GM23338 (cell line): ENCODE data around the gene MMP1. TPM values are rescaled to one million over a fixed set of nuclear protein-coding genes. Genes with fewer than 3 reads are reported as not detected.

Source experiments
- ATAC-seq: fragments of 200-7000 bp; cut with Tn5 transposase; 3 replicates; pipeline ENCODE4 v1.9.1; 2020
- DNase-seq: peaks from one replicate; pipeline ENCODE4 v3.0.0-alpha.2; 2015; ENCODE audit warnings: low spot score
- H2AFZ ChIP-seq: fragments of 200-600 bp; sonication (generic); 2 replicates; pipeline ENCODE4 v1.8.0; 2016; ENCODE audit warnings: antibody characterized with exemption, mild to moderate bottlenecking, moderate library complexity
- H3F3A ChIP-seq: fragments of 200-600 bp; sonication (generic); replicated peaks from 2 replicates; pipeline ENCODE4 v1.8.0; 2017; ENCODE audit warnings: antibody characterized with exemption, mixed run types, low read depth
- H3K27ac ChIP-seq: fragments of 200-600 bp; sonication (generic); 2 replicates; pipeline ENCODE4 v1.6.1; 2016; ENCODE audit warnings: low read depth
- H3K27me3 ChIP-seq: fragments of 200-600 bp; sonication (generic); 2 replicates; pipeline ENCODE4 v1.8.0; 2016; ENCODE audit warnings: mild to moderate bottlenecking, mixed run types, moderate library complexity; ENCODE audit not compliant: insufficient read depth
- H3K36me3 ChIP-seq: fragments of 200-600 bp; sonication (generic); 2 replicates; pipeline ENCODE4 v1.8.0; 2016; ENCODE audit warnings: mild to moderate bottlenecking; ENCODE audit not compliant: insufficient read depth
- H3K4me1 ChIP-seq: fragments of 200-600 bp; sonication (generic); 2 replicates; pipeline ENCODE4 v1.8.0; 2016; ENCODE audit warnings: mild to moderate bottlenecking, moderate library complexity; ENCODE audit not compliant: insufficient read depth
- H3K4me2 ChIP-seq: fragments of 200-600 bp; sonication (generic); 2 replicates; pipeline ENCODE4 v1.7.1; 2017; ENCODE audit warnings: mixed run types
- H3K4me3 ChIP-seq: fragments of 200-600 bp; sonication (generic); 2 replicates; pipeline ENCODE4 v1.6.1; 2016; ENCODE audit warnings: mixed run types
- H3K79me2 ChIP-seq: fragments of 200-600 bp; sonication (generic); replicated peaks from 2 replicates; pipeline ENCODE4 v1.8.0; 2017; ENCODE audit warnings: mild to moderate bottlenecking; ENCODE audit not compliant: insufficient read depth
- H3K9me2 ChIP-seq: fragments of 200-600 bp; sonication (generic); 2 replicates; pipeline ENCODE4 v1.8.0; 2017; ENCODE audit not compliant: insufficient read depth
- H4K20me1 ChIP-seq: fragments of 200-600 bp; sonication (generic); replicated peaks from 2 replicates; pipeline ENCODE4 v1.8.0; 2017; ENCODE audit warnings: mild to moderate bottlenecking; ENCODE audit not compliant: insufficient read depth
- H3K27ac Mint-ChIP-seq: 2 replicates; pipeline ENCODE4 v1.8.0; 2020; ENCODE audit warnings: inconsistent platforms, mild to moderate bottlenecking, moderate library complexity, mixed read lengths
- H3K27me3 Mint-ChIP-seq: 3 replicates; pipeline ENCODE4 v1.8.0; 2022; ENCODE audit warnings: low read depth, mild to moderate bottlenecking, moderate library complexity, mixed read lengths, inconsistent platforms; ENCODE audit not compliant: insufficient read depth, poor library complexity
- H3K36me3 Mint-ChIP-seq: 3 replicates; pipeline ENCODE4 v1.8.0; 2021; ENCODE audit warnings: low read depth, mild to moderate bottlenecking, inconsistent platforms, moderate library complexity, mixed read lengths
- H3K4me1 Mint-ChIP-seq: 3 replicates; pipeline ENCODE4 v1.8.0; 2020; ENCODE audit warnings: mild to moderate bottlenecking, inconsistent platforms, mixed read lengths
- H3K4me3 Mint-ChIP-seq: 3 replicates; pipeline ENCODE4 v1.8.0; 2021; ENCODE audit warnings: moderate library complexity, mild to moderate bottlenecking, inconsistent platforms, mixed read lengths
- H3K9me3 Mint-ChIP-seq: 3 replicates; pipeline ENCODE4 v1.8.0; 2020; ENCODE audit warnings: moderate library complexity, mild to moderate bottlenecking, inconsistent platforms, mixed read lengths
- CREB1 ChIP-seq: fragments of 250-450 bp; sonication (Bioruptor Pico); IDR thresholded peaks from 2 replicates; pipeline ENCODE4 v1.5.0; 2020; ENCODE audit warnings: low read depth, mild to moderate bottlenecking, moderate library complexity
- EZH2 ChIP-seq: fragments of 200-600 bp; sonication (generic); IDR thresholded peaks from one replicate; pipeline ENCODE4 v1.8.0; 2017; ENCODE audit warnings: antibody characterized with exemption, mild to moderate bottlenecking, low read depth; ENCODE audit not compliant: unreplicated experiment
- EZH2phosphoT487 ChIP-seq: fragments of 200-600 bp; sonication (generic); IDR thresholded peaks from one replicate; pipeline ENCODE4 v1.8.1; 2018; ENCODE audit warnings: antibody characterized with exemption; ENCODE audit not compliant: unreplicated experiment
- JUNB ChIP-seq: IDR thresholded peaks from one replicate; pipeline ENCODE4 v1.6.1; 2016; ENCODE audit warnings: antibody characterized with exemption; ENCODE audit not compliant: unreplicated experiment
- NANOG ChIP-seq: IDR thresholded peaks from 2 replicates; pipeline ENCODE4 v1.6.1; 2016; ENCODE audit warnings: antibody characterized with exemption, borderline replicate concordance
- STAT1 ChIP-seq: IDR thresholded peaks from one replicate; pipeline ENCODE4 v1.6.1; 2016; ENCODE audit warnings: antibody characterized with exemption; ENCODE audit not compliant: unreplicated experiment
- ZNF114 ChIP-seq: fragments of 250-450 bp; sonication (Bioruptor Pico); IDR thresholded peaks from 2 replicates; pipeline ENCODE4 v1.5.0; 2020; ENCODE audit warnings: mild to moderate bottlenecking, moderate library complexity
- ZNF331 ChIP-seq: fragments of 250-450 bp; sonication (Bioruptor Pico); IDR thresholded peaks from 2 replicates; pipeline ENCODE4 v1.5.0; 2020; ENCODE audit warnings: low read depth, mild to moderate bottlenecking, moderate library complexity
- polyA plus RNA-seq: library from polyadenylated mRNA; unstranded; fragments of >200 nt; fragmentation: Nextera tagmentation; extraction: Ambion mirVana; gene quantifications from 2 replicates; pipeline ENCODE4 v1.2.1, GENCODE V29; 2016
- total RNA-seq: library from RNA; depleted of rRNA; stranded (reverse); fragments of >200 nt; shearing (Covaris generic); gene quantifications from 2 replicates; pipeline ENCODE4 v1.2.3, GENCODE V29; 2014
- TF ChIP-seq, protein P1 (sequence below), 2 experiments: fragments of 200-600 bp in 1 of 2; sonication (generic) in 1 of 2; conservative IDR thresholded peaks; 2 replicates each; pipeline versions ENCODE4 v1.5.1 to v1.6.1; 2016 to 2017; ENCODE audit warnings: antibody characterized with exemption in 2 of 2, low read depth in 2 of 2, mild to moderate bottlenecking in 2 of 2, moderate library complexity in 1 of 2
- TF ChIP-seq, protein P2 (sequence below): IDR thresholded peaks from 2 replicates; pipeline ENCODE4 v1.6.1; 2016; ENCODE audit warnings: antibody characterized with exemption
- TF ChIP-seq, protein P3 (sequence below): fragments of 250-450 bp; sonication (Bioruptor Pico); IDR thresholded peaks from 2 replicates; pipeline ENCODE4 v1.5.0; 2020; ENCODE audit warnings: mild to moderate bottlenecking, moderate library complexity

The MMP1 gene
- total and polyA plus RNA-seq, 2 experiments from 2014 or later, result not detected

DNA sequence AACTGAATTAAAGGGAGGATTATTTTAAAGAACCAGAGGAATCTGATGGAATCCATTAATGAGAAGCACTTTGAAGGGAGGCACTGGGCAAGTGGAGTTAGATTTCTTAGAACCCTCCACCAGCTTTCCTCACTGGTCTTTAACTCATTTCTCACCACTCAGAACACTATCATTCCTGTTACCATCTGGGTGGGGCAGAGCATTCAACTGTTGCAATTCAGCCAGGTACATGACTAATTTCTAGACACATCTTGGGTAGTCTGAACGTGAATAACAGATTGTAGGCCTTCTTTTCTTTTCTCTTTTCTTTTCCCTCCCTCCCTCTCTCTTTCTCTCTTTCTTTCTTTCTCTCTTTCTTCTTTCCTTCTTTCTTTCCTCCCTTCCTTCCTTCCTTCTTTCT, 15.5 kb upstream of the MMP1 start:
- H3K27ac ChIP-seq, result no peak overlapping the region
- DNase-seq (no peak), ATAC-seq (no peak)
- no peaks in the 10 kb centered on the region for H3K27me3 ChIP-seq
- H4K20me1 ChIP-seq, result no peaks in the 10 kb centered on the region
- Mint-ChIP-seq H3K9me3 (peaks cover 17% of the 10 kb centered on the region), H3K4me1 (no peaks in the 10 kb centered on the region), H3K27ac (no peak overlapping the region), H3K4me3 (no peak overlapping the region), H3K27me3 (no peaks in the 10 kb centered on the region), H3K36me3 (no peaks in the 10 kb centered on the region; the same call in 1 of the 3 replicates)
- TF ChIP-seq ZNF114 (CRISPR knock-in tag) (no peak), CREB1 (CRISPR knock-in tag) (no peak), STAT1 (no peak)
- TF ChIP-seq, protein P1, sequence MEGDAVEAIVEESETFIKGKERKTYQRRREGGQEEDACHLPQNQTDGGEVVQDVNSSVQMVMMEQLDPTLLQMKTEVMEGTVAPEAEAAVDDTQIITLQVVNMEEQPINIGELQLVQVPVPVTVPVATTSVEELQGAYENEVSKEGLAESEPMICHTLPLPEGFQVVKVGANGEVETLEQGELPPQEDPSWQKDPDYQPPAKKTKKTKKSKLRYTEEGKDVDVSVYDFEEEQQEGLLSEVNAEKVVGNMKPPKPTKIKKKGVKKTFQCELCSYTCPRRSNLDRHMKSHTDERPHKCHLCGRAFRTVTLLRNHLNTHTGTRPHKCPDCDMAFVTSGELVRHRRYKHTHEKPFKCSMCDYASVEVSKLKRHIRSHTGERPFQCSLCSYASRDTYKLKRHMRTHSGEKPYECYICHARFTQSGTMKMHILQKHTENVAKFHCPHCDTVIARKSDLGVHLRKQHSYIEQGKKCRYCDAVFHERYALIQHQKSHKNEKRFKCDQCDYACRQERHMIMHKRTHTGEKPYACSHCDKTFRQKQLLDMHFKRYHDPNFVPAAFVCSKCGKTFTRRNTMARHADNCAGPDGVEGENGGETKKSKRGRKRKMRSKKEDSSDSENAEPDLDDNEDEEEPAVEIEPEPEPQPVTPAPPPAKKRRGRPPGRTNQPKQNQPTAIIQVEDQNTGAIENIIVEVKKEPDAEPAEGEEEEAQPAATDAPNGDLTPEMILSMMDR (conservative IDR thresholded peaks at IDR 0.05; ENCODE audit: low read depth in 2 of 2), result no peak
- H3K36me3 ChIP-seq, result no peaks in the 10 kb centered on the region
- no peaks in the 10 kb centered on the region for H3K4me1 ChIP-seq
- H3K9me2 ChIP-seq, result 0 out of 2 replicates have a peak, but pooled peaks cover 3% of the 10 kb centered on the region
- no peaks in the 10 kb centered on the region for H3F3A ChIP-seq
- H2AFZ ChIP-seq, result no peak overlapping the region
- no peak overlapping the region for H3K4me3 ChIP-seq
- H3K4me2 ChIP-seq, result no peak overlapping the region
- no peaks in the 10 kb centered on the region for H3K79me2 ChIP-seq

DNA sequence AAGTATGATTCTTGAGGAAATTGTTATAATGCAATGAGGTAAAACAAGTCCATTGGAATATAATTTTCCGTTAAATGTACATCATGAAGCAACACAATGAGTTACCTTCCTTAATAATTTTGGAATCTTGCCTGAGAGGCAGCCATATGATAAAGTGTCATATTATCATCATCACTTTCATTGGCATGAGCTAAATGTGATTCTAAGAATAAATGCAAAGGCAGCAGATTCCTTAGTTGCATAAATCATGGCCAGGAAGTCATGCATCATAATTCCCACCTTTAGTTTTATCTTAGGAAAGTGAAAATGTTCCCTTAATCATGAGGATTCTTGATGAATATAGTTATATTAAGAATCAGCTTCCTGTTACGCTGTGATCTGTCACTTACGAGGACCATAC, 14.2 kb upstream of the MMP1 start:
- Histone ChIP-seq H3K4me1 (peaks cover 6% of the 10 kb centered on the region; the same call in 1 of the 2 replicates), H3K27ac (no peak overlapping the region), H3K36me3 (no peaks in the 10 kb centered on the region), H3K27me3 (no peaks in the 10 kb centered on the region), H2AFZ (no peak overlapping the region), H3F3A (no peaks in the 10 kb centered on the region), H3K9me2 (0 out of 2 replicates have a peak, but pooled peaks cover 3% of the 10 kb centered on the region), H3K4me2 (no peak overlapping the region), H3K4me3 (no peak overlapping the region), H4K20me1 (no peaks in the 10 kb centered on the region), H3K79me2 (no peaks in the 10 kb centered on the region)
- no peak for ATAC-seq
- peaks cover 12% of the 10 kb centered on the region for H3K9me3 Mint-ChIP-seq
- no peak for DNase-seq
- H3K4me3 Mint-ChIP-seq, result no peak overlapping the region
- TF ChIP-seq, protein P2, sequence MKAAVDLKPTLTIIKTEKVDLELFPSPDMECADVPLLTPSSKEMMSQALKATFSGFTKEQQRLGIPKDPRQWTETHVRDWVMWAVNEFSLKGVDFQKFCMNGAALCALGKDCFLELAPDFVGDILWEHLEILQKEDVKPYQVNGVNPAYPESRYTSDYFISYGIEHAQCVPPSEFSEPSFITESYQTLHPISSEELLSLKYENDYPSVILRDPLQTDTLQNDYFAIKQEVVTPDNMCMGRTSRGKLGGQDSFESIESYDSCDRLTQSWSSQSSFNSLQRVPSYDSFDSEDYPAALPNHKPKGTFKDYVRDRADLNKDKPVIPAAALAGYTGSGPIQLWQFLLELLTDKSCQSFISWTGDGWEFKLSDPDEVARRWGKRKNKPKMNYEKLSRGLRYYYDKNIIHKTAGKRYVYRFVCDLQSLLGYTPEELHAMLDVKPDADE, result no peak
- no peak for TF ChIP-seq ZNF331
- TF ChIP-seq, protein P3, sequence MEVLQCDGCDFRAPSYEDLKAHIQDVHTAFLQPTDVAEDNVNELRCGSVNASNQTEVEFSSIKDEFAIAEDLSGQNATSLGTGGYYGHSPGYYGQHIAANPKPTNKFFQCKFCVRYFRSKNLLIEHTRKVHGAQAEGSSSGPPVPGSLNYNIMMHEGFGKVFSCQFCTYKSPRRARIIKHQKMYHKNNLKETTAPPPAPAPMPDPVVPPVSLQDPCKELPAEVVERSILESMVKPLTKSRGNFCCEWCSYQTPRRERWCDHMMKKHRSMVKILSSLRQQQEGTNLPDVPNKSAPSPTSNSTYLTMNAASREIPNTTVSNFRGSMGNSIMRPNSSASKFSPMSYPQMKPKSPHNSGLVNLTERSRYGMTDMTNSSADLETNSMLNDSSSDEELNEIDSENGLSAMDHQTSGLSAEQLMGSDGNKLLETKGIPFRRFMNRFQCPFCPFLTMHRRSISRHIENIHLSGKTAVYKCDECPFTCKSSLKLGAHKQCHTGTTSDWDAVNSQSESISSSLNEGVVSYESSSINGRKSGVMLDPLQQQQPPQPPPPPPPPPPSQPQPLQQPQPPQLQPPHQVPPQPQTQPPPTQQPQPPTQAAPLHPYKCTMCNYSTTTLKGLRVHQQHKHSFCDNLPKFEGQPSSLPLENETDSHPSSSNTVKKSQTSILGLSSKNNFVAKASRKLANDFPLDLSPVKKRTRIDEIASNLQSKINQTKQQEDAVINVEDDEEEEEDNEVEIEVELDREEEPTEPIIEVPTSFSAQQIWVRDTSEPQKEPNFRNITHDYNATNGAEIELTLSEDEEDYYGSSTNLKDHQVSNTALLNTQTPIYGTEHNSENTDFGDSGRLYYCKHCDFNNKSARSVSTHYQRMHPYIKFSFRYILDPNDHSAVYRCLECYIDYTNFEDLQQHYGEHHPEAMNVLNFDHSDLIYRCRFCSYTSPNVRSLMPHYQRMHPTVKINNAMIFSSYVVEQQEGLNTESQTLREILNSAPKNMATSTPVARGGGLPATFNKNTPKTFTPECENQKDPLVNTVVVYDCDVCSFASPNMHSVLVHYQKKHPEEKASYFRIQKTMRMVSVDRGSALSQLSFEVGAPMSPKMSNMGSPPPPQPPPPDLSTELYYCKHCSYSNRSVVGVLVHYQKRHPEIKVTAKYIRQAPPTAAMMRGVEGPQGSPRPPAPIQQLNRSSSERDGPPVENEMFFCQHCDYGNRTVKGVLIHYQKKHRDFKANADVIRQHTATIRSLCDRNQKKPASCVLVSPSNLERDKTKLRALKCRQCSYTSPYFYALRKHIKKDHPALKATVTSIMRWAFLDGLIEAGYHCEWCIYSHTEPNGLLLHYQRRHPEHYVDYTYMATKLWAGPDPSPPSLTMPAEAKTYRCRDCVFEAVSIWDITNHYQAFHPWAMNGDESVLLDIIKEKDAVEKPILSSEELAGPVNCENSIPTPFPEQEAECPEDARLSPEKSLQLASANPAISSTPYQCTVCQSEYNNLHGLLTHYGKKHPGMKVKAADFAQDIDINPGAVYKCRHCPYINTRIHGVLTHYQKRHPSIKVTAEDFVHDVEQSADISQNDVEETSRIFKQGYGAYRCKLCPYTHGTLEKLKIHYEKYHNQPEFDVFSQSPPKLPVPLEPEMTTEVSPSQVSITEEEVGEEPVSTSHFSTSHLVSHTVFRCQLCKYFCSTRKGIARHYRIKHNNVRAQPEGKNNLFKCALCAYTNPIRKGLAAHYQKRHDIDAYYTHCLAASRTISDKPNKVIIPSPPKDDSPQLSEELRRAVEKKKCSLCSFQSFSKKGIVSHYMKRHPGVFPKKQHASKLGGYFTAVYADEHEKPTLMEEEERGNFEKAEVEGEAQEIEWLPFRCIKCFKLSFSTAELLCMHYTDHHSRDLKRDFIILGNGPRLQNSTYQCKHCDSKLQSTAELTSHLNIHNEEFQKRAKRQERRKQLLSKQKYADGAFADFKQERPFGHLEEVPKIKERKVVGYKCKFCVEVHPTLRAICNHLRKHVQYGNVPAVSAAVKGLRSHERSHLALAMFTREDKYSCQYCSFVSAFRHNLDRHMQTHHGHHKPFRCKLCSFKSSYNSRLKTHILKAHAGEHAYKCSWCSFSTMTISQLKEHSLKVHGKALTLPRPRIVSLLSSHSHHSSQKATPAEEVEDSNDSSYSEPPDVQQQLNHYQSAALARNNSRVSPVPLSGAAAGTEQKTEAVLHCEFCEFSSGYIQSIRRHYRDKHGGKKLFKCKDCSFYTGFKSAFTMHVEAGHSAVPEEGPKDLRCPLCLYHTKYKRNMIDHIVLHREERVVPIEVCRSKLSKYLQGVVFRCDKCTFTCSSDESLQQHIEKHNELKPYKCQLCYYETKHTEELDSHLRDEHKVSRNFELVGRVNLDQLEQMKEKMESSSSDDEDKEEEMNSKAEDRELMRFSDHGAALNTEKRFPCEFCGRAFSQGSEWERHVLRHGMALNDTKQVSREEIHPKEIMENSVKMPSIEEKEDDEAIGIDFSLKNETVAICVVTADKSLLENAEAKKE (CRISPR knock-in tag), result no peak
- TF ChIP-seq NANOG, result no peak
- TF ChIP-seq ZNF114 (CRISPR knock-in tag), result no peak
- no peak for TF ChIP-seq JUNB
- no peak for TF ChIP-seq CREB1 (CRISPR knock-in tag)
- no peak for TF ChIP-seq STAT1
- no peak for TF ChIP-seq EZH2
- TF ChIP-seq EZH2phosphoT487, result no peak
- no peaks in the 10 kb centered on the region; the same call in 2 of the 3 replicates for H3K36me3 Mint-ChIP-seq
- H3K4me1 Mint-ChIP-seq, result peaks cover 6% of the 10 kb centered on the region; the same call in 2 of the 3 replicates
- H3K27ac Mint-ChIP-seq, result no peak overlapping the region
- H3K27me3 Mint-ChIP-seq, result no peaks in the 10 kb centered on the region
